NOMO-1 treated with dmso at 0.1 percent for 144 hours (cell line): ENCODE measurements around the gene LRRN1.

ENCODE experiments used
- DNase-seq: peaks from one replicate; lab custom pipeline; 2025; ENCODE audit not compliant: unreplicated experiment; lab: John Stamatoyannopoulos, UW

Gene LRRN1

DNA sequence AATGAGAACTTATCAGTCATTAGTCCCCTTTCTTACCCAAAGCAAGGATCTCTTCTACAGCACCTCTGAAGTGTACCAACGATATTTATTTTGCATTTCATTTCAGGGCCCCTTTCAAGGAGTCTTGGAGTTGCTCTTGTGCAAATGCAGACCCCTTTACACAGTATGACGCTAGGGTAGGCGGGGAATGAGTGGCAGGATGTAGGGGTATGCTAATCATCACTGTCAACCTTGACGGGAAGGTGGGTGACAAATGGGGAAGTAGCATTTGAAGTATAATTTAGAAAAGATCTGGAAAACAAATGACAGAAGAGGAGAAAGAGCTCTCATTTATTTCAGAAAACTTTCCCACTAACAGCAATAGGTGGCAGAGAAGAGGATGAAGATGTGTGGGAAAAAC is 94.4 kb downstream of the LRRN1 start:
- DNase-seq: no peak
